ENCODE data around the gene NATD1.

NATD1 gene

DNA sequence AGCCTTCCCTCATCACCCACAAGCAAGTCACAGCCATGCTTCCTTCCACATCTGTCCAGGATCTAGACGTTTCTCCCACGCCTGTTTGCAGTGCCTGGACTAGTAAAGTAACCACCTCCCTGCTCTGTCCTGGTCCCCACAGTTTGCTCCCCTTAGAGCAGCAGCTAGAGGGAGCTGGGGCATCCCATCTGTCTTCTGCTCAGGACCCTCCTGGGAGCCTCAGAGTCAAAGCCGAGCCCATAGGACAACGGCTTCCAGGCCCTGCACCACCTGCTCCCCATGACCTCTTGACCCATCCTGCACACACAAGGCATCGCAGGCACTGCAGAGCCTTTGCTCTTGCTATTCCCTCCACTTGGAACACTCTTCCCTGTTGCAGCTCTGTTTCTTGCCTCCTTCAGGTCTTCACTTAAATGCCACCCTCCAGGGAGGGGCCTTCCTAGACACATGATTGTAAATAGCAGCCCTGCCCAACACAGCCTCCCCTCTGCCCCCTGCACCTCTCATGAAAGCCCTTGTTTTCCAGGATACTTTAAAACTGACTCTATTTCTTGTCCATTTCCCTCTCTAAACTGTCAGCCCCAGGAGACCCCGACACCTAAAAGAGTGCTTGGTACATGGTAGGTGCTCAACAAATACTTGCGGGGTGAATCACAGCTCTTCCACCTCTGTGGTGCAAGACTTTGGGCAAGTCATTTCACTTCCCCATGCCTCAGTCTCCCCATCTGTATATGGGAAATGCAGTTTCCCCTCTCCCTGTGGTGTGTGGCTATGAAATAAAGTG lies 3.1 kb downstream of the NATD1 start:
- Mint-ChIP-seq H3K4me1 (no peaks in the 10 kb centered on the region), H3K27ac (peak overlapping the region in 1 of 3 experiments; percentile 9), H3K9me3 (no peaks in the 10 kb centered on the region), H3K4me3 (peak overlapping the region in 2 of 3 experiments; percentile 26 to 40), H3K36me3 (ENCODE audit: low read depth) (no peaks in the 10 kb centered on the region), H3K27me3 (ENCODE audit: low read depth) (no peaks in the 10 kb centered on the region)
- TF ChIP-seq, protein P1, sequence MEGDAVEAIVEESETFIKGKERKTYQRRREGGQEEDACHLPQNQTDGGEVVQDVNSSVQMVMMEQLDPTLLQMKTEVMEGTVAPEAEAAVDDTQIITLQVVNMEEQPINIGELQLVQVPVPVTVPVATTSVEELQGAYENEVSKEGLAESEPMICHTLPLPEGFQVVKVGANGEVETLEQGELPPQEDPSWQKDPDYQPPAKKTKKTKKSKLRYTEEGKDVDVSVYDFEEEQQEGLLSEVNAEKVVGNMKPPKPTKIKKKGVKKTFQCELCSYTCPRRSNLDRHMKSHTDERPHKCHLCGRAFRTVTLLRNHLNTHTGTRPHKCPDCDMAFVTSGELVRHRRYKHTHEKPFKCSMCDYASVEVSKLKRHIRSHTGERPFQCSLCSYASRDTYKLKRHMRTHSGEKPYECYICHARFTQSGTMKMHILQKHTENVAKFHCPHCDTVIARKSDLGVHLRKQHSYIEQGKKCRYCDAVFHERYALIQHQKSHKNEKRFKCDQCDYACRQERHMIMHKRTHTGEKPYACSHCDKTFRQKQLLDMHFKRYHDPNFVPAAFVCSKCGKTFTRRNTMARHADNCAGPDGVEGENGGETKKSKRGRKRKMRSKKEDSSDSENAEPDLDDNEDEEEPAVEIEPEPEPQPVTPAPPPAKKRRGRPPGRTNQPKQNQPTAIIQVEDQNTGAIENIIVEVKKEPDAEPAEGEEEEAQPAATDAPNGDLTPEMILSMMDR (IDR thresholded peaks at IDR 0.05; ENCODE audit: unreplicated experiment in 3 of 3) = no peak

DNA sequence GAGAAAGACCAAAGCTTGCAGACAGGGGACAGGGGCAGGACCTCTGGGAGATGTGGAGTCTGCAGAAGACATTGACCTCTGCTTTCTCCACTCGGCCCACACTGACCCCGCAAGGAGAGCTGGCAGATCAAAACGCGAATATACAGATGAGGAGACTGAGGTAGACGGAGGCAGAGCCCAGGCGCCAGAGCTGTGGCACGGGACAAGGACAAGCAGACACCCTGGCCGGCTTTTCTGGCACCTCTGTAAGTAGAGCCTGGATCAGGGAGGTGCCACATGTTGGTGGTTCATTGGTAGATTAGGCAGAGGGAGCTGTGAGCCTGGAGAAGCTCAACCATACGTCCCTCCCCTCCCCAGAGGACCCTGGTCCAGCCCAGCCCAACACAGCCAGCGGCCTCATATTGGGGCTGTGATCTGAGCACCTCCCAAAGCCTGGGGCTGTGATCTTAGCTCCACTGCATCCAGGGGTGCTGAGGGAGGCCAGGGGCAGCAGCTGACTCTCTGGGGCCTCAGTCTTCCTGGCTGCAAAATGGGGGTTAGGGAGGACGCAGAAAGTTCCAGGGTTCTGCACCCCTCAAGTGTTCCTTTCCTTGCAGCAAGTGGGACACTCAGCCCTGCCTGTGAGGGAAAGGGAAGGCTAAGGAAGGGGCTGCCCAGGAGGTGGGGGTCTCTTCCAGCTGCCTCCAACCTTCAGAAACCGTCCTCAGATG lies 4.0 kb downstream of the NATD1 start:
- H3K4me3 Mint-ChIP-seq = peak overlapping the region in 1 of 3 experiments; percentile 38
- H3K36me3 Mint-ChIP-seq (ENCODE audit: low read depth) = no peaks in the 10 kb centered on the region
- no peaks in the 10 kb centered on the region for H3K4me1 Mint-ChIP-seq
- H3K27ac Mint-ChIP-seq = no peak overlapping the region
- no peaks in the 10 kb centered on the region for H3K27me3 Mint-ChIP-seq (ENCODE audit: low read depth)
- no peaks in the 10 kb centered on the region for H3K9me3 Mint-ChIP-seq
- TF ChIP-seq, protein P1 (IDR thresholded peaks at IDR 0.05; ENCODE audit: unreplicated experiment in 3 of 3) = no peak

DNA sequence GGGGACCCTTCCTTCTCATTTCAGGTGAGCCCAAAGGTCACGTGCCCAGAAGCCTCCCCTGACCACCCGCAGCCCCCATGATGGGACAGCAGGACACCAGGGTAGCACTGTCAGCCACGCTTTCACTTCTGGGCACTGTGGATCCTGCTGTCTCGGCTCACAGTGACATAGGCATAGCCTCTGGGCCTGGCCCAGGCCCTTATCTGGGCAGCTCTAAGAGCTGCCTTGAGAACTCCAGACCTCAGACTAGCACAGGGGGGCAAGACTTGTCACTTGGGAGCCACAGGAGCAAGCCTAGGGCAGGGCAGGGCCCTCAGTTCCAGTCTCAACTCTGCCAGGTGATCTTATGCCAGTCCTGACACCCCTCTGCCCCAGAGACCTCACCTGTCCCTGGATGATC lies 4.7 kb downstream of the NATD1 start:
- TF ChIP-seq, protein P1 (IDR thresholded peaks at IDR 0.05; ENCODE audit: unreplicated experiment in 3 of 3) = no peak
- no peaks in the 10 kb centered on the region for H3K36me3 Mint-ChIP-seq (ENCODE audit: low read depth)
- H3K9me3 Mint-ChIP-seq = no peaks in the 10 kb centered on the region
- H3K4me3 Mint-ChIP-seq = no peak overlapping the region
- H3K4me1 Mint-ChIP-seq = no peaks in the 10 kb centered on the region
- no peaks in the 10 kb centered on the region for H3K27me3 Mint-ChIP-seq (ENCODE audit: low read depth)
- no peak overlapping the region for H3K27ac Mint-ChIP-seq

DNA sequence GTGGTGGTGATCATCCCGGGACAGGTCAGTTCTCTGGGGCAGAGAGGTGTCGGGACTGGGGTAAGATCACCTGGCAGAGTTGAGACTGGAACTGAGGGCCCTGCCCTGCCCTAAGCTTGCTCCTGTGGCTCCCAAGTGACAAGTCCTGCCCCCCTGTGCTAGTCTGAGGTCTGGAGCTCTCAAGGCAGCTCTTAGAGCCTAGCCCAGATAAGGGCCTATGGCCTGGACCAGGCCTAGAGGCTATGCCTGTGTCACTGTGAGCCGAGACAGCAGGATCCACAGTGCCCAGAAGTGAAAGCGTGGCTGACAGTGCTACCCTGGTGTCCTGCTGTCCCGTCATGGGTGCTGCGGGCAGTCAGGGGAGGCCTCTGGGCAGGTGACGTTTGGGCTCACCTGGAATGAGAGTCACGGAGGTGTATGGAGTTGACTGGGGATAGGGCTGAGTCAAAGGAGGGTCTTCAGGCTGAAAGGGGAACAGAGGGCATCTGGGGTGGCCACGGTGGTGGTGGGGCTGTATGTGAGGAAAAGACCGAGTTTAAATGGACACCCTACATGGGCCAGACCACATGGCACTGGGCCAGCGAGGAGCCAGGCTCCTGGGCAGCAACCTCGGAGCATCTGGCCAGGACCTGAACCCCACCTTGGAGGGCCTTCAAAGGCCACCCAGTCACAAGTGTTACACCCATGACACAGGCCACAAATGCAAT lies 5.5 kb downstream of the NATD1 start:
- no peak overlapping the region for H3K27ac Mint-ChIP-seq
- no peaks in the 10 kb centered on the region for H3K4me1 Mint-ChIP-seq
- H3K4me3 Mint-ChIP-seq = no peak overlapping the region

DNA sequence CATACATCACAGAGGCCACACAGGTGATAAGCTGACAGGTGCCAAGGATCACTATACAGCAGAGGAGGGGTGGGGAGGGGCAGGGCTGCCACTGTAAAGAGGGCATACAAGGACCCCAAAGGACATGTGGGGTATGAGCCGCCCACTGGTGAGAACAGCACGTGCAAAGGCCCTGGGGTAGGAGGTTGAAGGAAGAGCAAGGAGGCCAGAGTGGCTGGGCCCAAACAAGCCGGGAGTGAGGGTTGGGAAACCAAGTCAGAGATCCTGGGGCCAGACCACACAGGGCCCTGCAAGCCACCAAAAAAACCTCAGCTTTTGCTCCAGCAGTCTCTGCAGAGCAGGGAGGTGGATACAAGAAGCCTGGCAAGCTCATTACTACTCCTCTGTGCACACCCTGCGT lies 6.5 kb downstream of the NATD1 start:
- Mint-ChIP-seq H3K4me1 (no peaks in the 10 kb centered on the region), H3K36me3 (ENCODE audit: low read depth) (no peaks in the 10 kb centered on the region), H3K27me3 (ENCODE audit: low read depth) (no peaks in the 10 kb centered on the region), H3K4me3 (no peak overlapping the region), H3K9me3 (no peaks in the 10 kb centered on the region), H3K27ac (no peak overlapping the region)
- TF ChIP-seq, protein P1 (IDR thresholded peaks at IDR 0.05; ENCODE audit: unreplicated experiment in 3 of 3) = no peak

More for the DNA sequence above, 5.5 kb downstream of the NATD1 start:
- no peaks in the 10 kb centered on the region for H3K9me3 Mint-ChIP-seq
- no peaks in the 10 kb centered on the region for H3K36me3 Mint-ChIP-seq (ENCODE audit: low read depth)
- no peaks in the 10 kb centered on the region for H3K27me3 Mint-ChIP-seq (ENCODE audit: low read depth)
- TF ChIP-seq, protein P1 (IDR thresholded peaks at IDR 0.05; ENCODE audit: unreplicated experiment in 3 of 3) = no peak
